ENCODE measurements around the gene NEK1.

- peak; percentile 79 for TF ChIP-seq CTCF (conservative IDR thresholded peaks at IDR 0.05; ENCODE audit: low read length)
- TF ChIP-seq EZH2phosphoT487 (IDR thresholded peaks at IDR 0.05; ENCODE audit: borderline replicate concordance), result no peak
These were observed 119.8 kb downstream of the NEK1 start for GRCh38 chr4:169492436-169493163.

Data from Loucy (cell line).